Motor neuron (in vitro differentiated cells): ENCODE measurements around the gene IQGAP2. TPM values are rescaled to one million over a fixed set of nuclear protein-coding genes. Genes with fewer than 3 reads are reported as not detected.

Experiments
- ATAC-seq, 8 experiments: fragments of 200-7000 bp; cut with Tn5 transposase; replicated peaks in 6 of 8; 2 replicates each; pipeline ENCODE4 v1.8.0; 2021; ENCODE audit warnings: mild to moderate bottlenecking in 8 of 8, moderate library complexity in 8 of 8
- H3K27ac ChIP-seq, 2 donors: fragments of 250-450 bp; sonication (Bioruptor Pico); 2 replicates each; pipeline ENCODE4 v1.9.0; 2021; ENCODE audit warnings: antibody characterized with exemption in 2 of 2, mild to moderate bottlenecking in 2 of 2, moderate library complexity in 1 of 2
- H3K4me1 ChIP-seq, 2 donors: fragments of 250-450 bp; sonication (Bioruptor Pico); replicated peaks in 1 of 2; 2 replicates each; pipeline ENCODE4 v1.6.1; 2021; ENCODE audit warnings: antibody characterized with exemption in 2 of 2, mild to moderate bottlenecking in 2 of 2, moderate library complexity in 1 of 2
- H3K4me3 ChIP-seq, 5 donors: fragments of 250-450 bp; sonication (Bioruptor Pico); 2 replicates each; pipeline ENCODE4 v1.9.0; 2021; ENCODE audit warnings: antibody characterized with exemption in 5 of 5, mild to moderate bottlenecking in 5 of 5, moderate library complexity in 4 of 5
- WGBS, 10 experiments: fragments of 450-650 bp; shearing (Covaris generic); methylation state at CpG; one replicate each; pipeline ENCODE4 v1.0.0; 2022; 5-methylcytosine and 5-hydroxymethylcytosine counted together
- in situ Hi-C, 9 experiments: fragments of 400-800 bp; cut with MboI; loops; one replicate each; pipeline ENCODE4 v1.15.0; 2021; ENCODE audit warnings: low sequenced_read_pairs in 9 of 9, low pct_unique_long_range_greater_than_20kb in 2 of 9; ENCODE audit not compliant: unreplicated experiment in 9 of 9
- total RNA-seq, 8 experiments: library from RNA; unstranded; fragments of 300-600 nt; gene quantifications; 2 replicates each; pipeline versions ENCODE4 v1.2.3 to v1.2.4, GENCODE V29; 2022

Gene IQGAP2
- total RNA-seq, 8 experiments from 2014 or later: 6.3 to 74.8 (median 14.2) TPM

GRCh38 chr5:76638479-76638878 is 235.4 kb downstream of the IQGAP2 start:
- ATAC-seq: peak in 3 of 8 experiments; percentile 26 to 89 (median 89)

GRCh38 chr5:76641514-76642120 is 238.5 kb downstream of the IQGAP2 start:
- in situ Hi-C loops: loop anchor here in 1 of 9 experiments (10.0 kb wide), 1 partner anchor 47 kb away; no protein-coding TSS in a partner anchor
- no peak overlapping the region for H3K4me3 ChIP-seq
- ATAC-seq: peak in 4 of 8 experiments; percentile 42 to 71 (median 66)
- no peak overlapping the region for H3K27ac ChIP-seq
- 0 to 17% (median 0%) methylated on average over 1 of the region's 1 CpG; no CpG with 5 or more reads in 1 of the 10 experiments for WGBS, 10 experiments
- no peaks in the 10 kb centered on the region for H3K4me1 ChIP-seq

More at GRCh38 chr5:76638479-76638878, 235.4 kb downstream of the IQGAP2 start:
- Histone ChIP-seq H3K4me3 (no peak overlapping the region), H3K4me1 (no peaks in the 10 kb centered on the region), H3K27ac (no peak overlapping the region)
- 83 to 100% (median 100%) methylated on average over 1 of the region's 1 CpG; no CpG with 5 or more reads in 3 of the 10 experiments for whole genome bisulfite sequencing, 10 experiments
- in situ Hi-C loops: no loop called here

GRCh38 chr5:76642390-76643040 is 239.4 kb downstream of the IQGAP2 start:
- WGBS, 10 experiments: 71 to 100% (median 93%) methylated on average over 1 to 6 of the region's 6 CpGs
- H3K4me3 ChIP-seq: no peak overlapping the region
- in situ Hi-C loops: loop anchor here in 1 of 9 experiments (10.0 kb wide), 1 partner anchor 48 kb away; no protein-coding TSS in a partner anchor
- H3K27ac ChIP-seq: no peak overlapping the region
- ATAC-seq: no peak
- H3K4me1 ChIP-seq: no peaks in the 10 kb centered on the region

GRCh38 chr5:76643371-76643770 is 240.3 kb downstream of the IQGAP2 start:
- H3K4me3 ChIP-seq: no peak overlapping the region
- H3K4me1 ChIP-seq: no peaks in the 10 kb centered on the region
- ATAC-seq: no peak
- in situ Hi-C loops: loop anchor here in 1 of 9 experiments (10.0 kb wide), 1 partner anchor 49 kb away; no protein-coding TSS in a partner anchor
- no peak overlapping the region for H3K27ac ChIP-seq

- no peaks in the 10 kb centered on the region for H3K4me1 ChIP-seq
- WGBS, 10 experiments: 50 to 100% (median 100%) methylated on average over 2 of the region's 2 CpGs; no CpG with 5 or more reads in 1 of the 10 experiments
- no peak for ATAC-seq
Observed at GRCh38 chr5:76649140-76649539, 246.1 kb downstream of the IQGAP2 start.

GRCh38 chr5:76652809-76653414 is 249.8 kb downstream of the IQGAP2 start:
- in situ Hi-C loops: no loop called here
- WGBS, 10 experiments: 53 to 100% (median 83%) methylated on average over 1 to 3 of the region's 3 CpGs; no CpG with 5 or more reads in 1 of the 10 experiments
- H3K27ac ChIP-seq: no peak overlapping the region

More at GRCh38 chr5:76649140-76649539, 246.1 kb downstream of the IQGAP2 start:
- no peak overlapping the region for H3K27ac ChIP-seq
- H3K4me3 ChIP-seq: no peak overlapping the region
- in situ Hi-C loops: loop anchor here in 1 of 9 experiments (10.0 kb wide), 1 partner anchor 54 kb away; no protein-coding TSS in a partner anchor

GRCh38 chr5:76657091-76657490 is 254.0 kb downstream of the IQGAP2 start:
- WGBS, 10 experiments: 29 to 100% (median 92%) methylated on average over 1 to 3 of the region's 3 CpGs; no CpG with 5 or more reads in 1 of the 10 experiments
- in situ Hi-C loops: no loop called here
- Histone ChIP-seq H3K4me1 (no peaks in the 10 kb centered on the region), H3K27ac (no peak overlapping the region), H3K4me3 (no peak overlapping the region)
- ATAC-seq: no peak

More at GRCh38 chr5:76652809-76653414, 249.8 kb downstream of the IQGAP2 start:
- no peak for ATAC-seq
- H3K4me1 ChIP-seq: no peaks in the 10 kb centered on the region
- no peak overlapping the region for H3K4me3 ChIP-seq

GRCh38 chr5:76657683-76658311 is 254.7 kb downstream of the IQGAP2 start:
- 36 to 96% (median 75%) methylated on average over 2 to 6 of the region's 6 CpGs for WGBS, 10 experiments
- no peak for ATAC-seq
- in situ Hi-C loops: no loop called here
- H3K27ac ChIP-seq: no peak overlapping the region
- H3K4me3 ChIP-seq: no peak overlapping the region
- H3K4me1 ChIP-seq: no peaks in the 10 kb centered on the region

GRCh38 chr5:76660360-76660759 is 257.3 kb downstream of the IQGAP2 start:
- ATAC-seq: no peak
- WGBS, 10 experiments: 39 to 100% (median 77%) methylated on average over 1 to 2 of the region's 2 CpGs; no CpG with 5 or more reads in 1 of the 10 experiments
- Histone ChIP-seq H3K27ac (no peak overlapping the region), H3K4me3 (no peak overlapping the region), H3K4me1 (no peaks in the 10 kb centered on the region)
- in situ Hi-C loops: no loop called here

- 69 to 100% (median 99%) methylated on average over 1 to 5 of the region's 5 CpGs for WGBS, 10 experiments
- Histone ChIP-seq H3K27ac (no peak overlapping the region), H3K4me1 (no peaks in the 10 kb centered on the region), H3K4me3 (no peak overlapping the region)
- in situ Hi-C loops: no loop called here
- no peak for ATAC-seq
Observed at GRCh38 chr5:76662521-76662920, 259.4 kb downstream of the IQGAP2 start.

GRCh38 chr5:76663573-76663972 is 260.5 kb downstream of the IQGAP2 start:
- ATAC-seq: no peak
- WGBS, 10 experiments: 40 to 100% (median 99%) methylated on average over 1 to 3 of the region's 3 CpGs; no CpG with 5 or more reads in 4 of the 10 experiments
- H3K4me3 ChIP-seq: no peak overlapping the region
- in situ Hi-C loops: no loop called here
- no peak overlapping the region for H3K27ac ChIP-seq
- no peaks in the 10 kb centered on the region for H3K4me1 ChIP-seq

- in situ Hi-C loops: no loop called here
- Histone ChIP-seq H3K4me1 (no peaks in the 10 kb centered on the region), H3K4me3 (no peak overlapping the region), H3K27ac (no peak overlapping the region)
- no peak for ATAC-seq
- WGBS, 10 experiments: 74 to 92% (median 89%) methylated on average over 2 to 6 of the region's 6 CpGs; no CpG with 5 or more reads in 2 of the 10 experiments
Observed at GRCh38 chr5:76664079-76664478, 261.0 kb downstream of the IQGAP2 start.

- no peak overlapping the region for H3K27ac ChIP-seq
- 25 to 100% (median 88%) methylated on average over 1 to 2 of the region's 2 CpGs; no CpG with 5 or more reads in 2 of the 10 experiments for WGBS, 10 experiments
- no peak overlapping the region for H3K4me3 ChIP-seq
- no peaks in the 10 kb centered on the region for H3K4me1 ChIP-seq
- no peak for ATAC-seq
- in situ Hi-C loops: no loop called here
Observed at GRCh38 chr5:76667495-76667894, 264.4 kb downstream of the IQGAP2 start.
